ENCODE data around the gene KAT7.

Gene KAT7

GRCh38 chr17:49859991-49860953 is 71.8 kb downstream of the KAT7 start:
- Histone ChIP-seq H3K79me2 (no peaks in the 10 kb centered on the region), H3K36me3 (ENCODE audit: control insufficient read depth, insufficient read depth, low read length) (no peaks in the 10 kb centered on the region), H3K27ac (no peak overlapping the region), H3K9me3 (ENCODE audit: control insufficient read depth, low read length) (no peaks in the 10 kb centered on the region), H3K4me2 (ENCODE audit: low read length) (no peak overlapping the region), H3K9ac (no peak overlapping the region), H3K4me1 (no peaks in the 10 kb centered on the region), H2AFZ (no peak overlapping the region), H3K4me3 (ENCODE audit: low read depth, low read length) (no peak overlapping the region), H3K27me3 (ENCODE audit: control insufficient read depth, insufficient read depth, low read length) (no peaks in the 10 kb centered on the region)
- no peak for TF ChIP-seq CTCF (IDR thresholded peaks at IDR 0.05)

GRCh38 chr17:49861150-49861884 is 72.8 kb downstream of the KAT7 start:
- no peaks in the 10 kb centered on the region for H3K27me3 ChIP-seq (ENCODE audit: control insufficient read depth, insufficient read depth, low read length)
- H2AFZ ChIP-seq = no peak overlapping the region
- no peak overlapping the region for H3K9ac ChIP-seq
- no peak overlapping the region for H3K27ac ChIP-seq
- no peaks in the 10 kb centered on the region for H3K4me1 ChIP-seq
- peak; percentile 70 for TF ChIP-seq CTCF (IDR thresholded peaks at IDR 0.05)
- H3K4me3 ChIP-seq (ENCODE audit: low read depth, low read length) = no peak overlapping the region
- no peaks in the 10 kb centered on the region for H3K36me3 ChIP-seq (ENCODE audit: control insufficient read depth, insufficient read depth, low read length)
- H3K4me2 ChIP-seq (ENCODE audit: low read length) = no peak overlapping the region
- no peaks in the 10 kb centered on the region for H3K79me2 ChIP-seq
- no peaks in the 10 kb centered on the region for H3K9me3 ChIP-seq (ENCODE audit: control insufficient read depth, low read length)

GRCh38 chr17:49862781-49863331 is 74.4 kb downstream of the KAT7 start:
- Histone ChIP-seq H3K4me2 (ENCODE audit: low read length) (no peak overlapping the region), H3K27ac (no peak overlapping the region), H3K27me3 (ENCODE audit: control insufficient read depth, insufficient read depth, low read length) (no peaks in the 10 kb centered on the region), H3K79me2 (no peaks in the 10 kb centered on the region), H2AFZ (no peak overlapping the region), H3K9ac (no peak overlapping the region), H3K36me3 (ENCODE audit: control insufficient read depth, insufficient read depth, low read length) (no peaks in the 10 kb centered on the region), H3K4me3 (ENCODE audit: low read depth, low read length) (no peak overlapping the region), H3K4me1 (no peaks in the 10 kb centered on the region), H3K9me3 (ENCODE audit: control insufficient read depth, low read length) (no peaks in the 10 kb centered on the region)
- no peak for TF ChIP-seq CTCF (IDR thresholded peaks at IDR 0.05)

- Histone ChIP-seq H3K79me2 (no peaks in the 10 kb centered on the region), H3K9me3 (ENCODE audit: control insufficient read depth, low read length) (no peaks in the 10 kb centered on the region), H3K4me3 (ENCODE audit: low read depth, low read length) (no peak overlapping the region), H3K27me3 (ENCODE audit: control insufficient read depth, insufficient read depth, low read length) (no peaks in the 10 kb centered on the region), H2AFZ (no peak overlapping the region), H3K4me1 (no peaks in the 10 kb centered on the region), H3K9ac (no peak overlapping the region), H3K27ac (no peak overlapping the region), H3K36me3 (ENCODE audit: control insufficient read depth, insufficient read depth, low read length) (no peaks in the 10 kb centered on the region), H3K4me2 (ENCODE audit: low read length) (no peak overlapping the region)
- TF ChIP-seq CTCF (IDR thresholded peaks at IDR 0.05) = no peak
These were observed 77.5 kb downstream of the KAT7 start for GRCh38 chr17:49866019-49866380.
